Epidermal melanocyte (primary cell): ENCODE results near the gene PRR14.
"Not testable (repeated sequence)": the region's sequence is repeated elsewhere in the genome, so short reads cannot be mapped to it uniquely, and the experiment has no call there.

Source experiments
- DNase-seq: peaks from one replicate; pipeline ENCODE4 v3.0.0; 2011; ENCODE audit warnings: low spot score; ENCODE audit not compliant: insufficient read length

The PRR14 gene

GRCh38 chr16:30692396-30693064 lies 41.8 kb downstream of the PRR14 start:
- no peak for DNase-seq

- DNase-seq: no peak
Measured at GRCh38 chr16:30694926-30695693, 44.4 kb downstream of the PRR14 start.

- DNase-seq: not testable (repeated sequence)
Measured at GRCh38 chr16:30696646-30697045, 45.9 kb downstream of the PRR14 start.

- DNase-seq: peak; percentile 91
Measured at GRCh38 chr16:30697264-30698138, 46.7 kb downstream of the PRR14 start.

GRCh38 chr16:30698139-30698815 lies 47.5 kb downstream of the PRR14 start:
- peak; percentile 93 for DNase-seq

GRCh38 chr16:30698816-30699614 lies 48.3 kb downstream of the PRR14 start, which contains the start of gene SRCAP:
Gene SRCAP (plus strand): TSS chr16:30699171. CDS start chr16:30700825, 1,654 bp downstream.
- peak; percentile 82 for DNase-seq

- no peak for DNase-seq
Measured at GRCh38 chr16:30699615-30700099, 48.9 kb downstream of the PRR14 start.

GRCh38 chr16:30700491-30700890 lies 49.7 kb downstream of the PRR14 start:
- no peak for DNase-seq

GRCh38 chr16:30700971-30701370 lies 50.2 kb downstream of the PRR14 start:
- no peak for DNase-seq

GRCh38 chr16:30703071-30703470 lies 52.3 kb downstream of the PRR14 start:
- not testable (repeated sequence) for DNase-seq

GRCh38 chr16:30703971-30704370 lies 53.2 kb downstream of the PRR14 start:
- DNase-seq: no peak
